GM20431 (cell line): Measurements from ENCODE around the gene ANGEL1.

Experiments
- in situ Hi-C: fragments of 300-500 bp; cut with MseI, MboI; formaldehyde crosslinking; loops from one replicate; pipeline ENCODE4 v1.15.0; 2020; ENCODE audit warnings: low sequenced_read_pairs; ENCODE audit not compliant: unreplicated experiment

ANGEL1 gene, protein sequence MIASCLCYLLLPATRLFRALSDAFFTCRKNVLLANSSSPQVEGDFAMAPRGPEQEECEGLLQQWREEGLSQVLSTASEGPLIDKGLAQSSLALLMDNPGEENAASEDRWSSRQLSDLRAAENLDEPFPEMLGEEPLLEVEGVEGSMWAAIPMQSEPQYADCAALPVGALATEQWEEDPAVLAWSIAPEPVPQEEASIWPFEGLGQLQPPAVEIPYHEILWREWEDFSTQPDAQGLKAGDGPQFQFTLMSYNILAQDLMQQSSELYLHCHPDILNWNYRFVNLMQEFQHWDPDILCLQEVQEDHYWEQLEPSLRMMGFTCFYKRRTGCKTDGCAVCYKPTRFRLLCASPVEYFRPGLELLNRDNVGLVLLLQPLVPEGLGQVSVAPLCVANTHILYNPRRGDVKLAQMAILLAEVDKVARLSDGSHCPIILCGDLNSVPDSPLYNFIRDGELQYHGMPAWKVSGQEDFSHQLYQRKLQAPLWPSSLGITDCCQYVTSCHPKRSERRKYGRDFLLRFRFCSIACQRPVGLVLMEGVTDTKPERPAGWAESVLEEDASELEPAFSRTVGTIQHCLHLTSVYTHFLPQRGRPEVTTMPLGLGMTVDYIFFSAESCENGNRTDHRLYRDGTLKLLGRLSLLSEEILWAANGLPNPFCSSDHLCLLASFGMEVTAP

DNA sequence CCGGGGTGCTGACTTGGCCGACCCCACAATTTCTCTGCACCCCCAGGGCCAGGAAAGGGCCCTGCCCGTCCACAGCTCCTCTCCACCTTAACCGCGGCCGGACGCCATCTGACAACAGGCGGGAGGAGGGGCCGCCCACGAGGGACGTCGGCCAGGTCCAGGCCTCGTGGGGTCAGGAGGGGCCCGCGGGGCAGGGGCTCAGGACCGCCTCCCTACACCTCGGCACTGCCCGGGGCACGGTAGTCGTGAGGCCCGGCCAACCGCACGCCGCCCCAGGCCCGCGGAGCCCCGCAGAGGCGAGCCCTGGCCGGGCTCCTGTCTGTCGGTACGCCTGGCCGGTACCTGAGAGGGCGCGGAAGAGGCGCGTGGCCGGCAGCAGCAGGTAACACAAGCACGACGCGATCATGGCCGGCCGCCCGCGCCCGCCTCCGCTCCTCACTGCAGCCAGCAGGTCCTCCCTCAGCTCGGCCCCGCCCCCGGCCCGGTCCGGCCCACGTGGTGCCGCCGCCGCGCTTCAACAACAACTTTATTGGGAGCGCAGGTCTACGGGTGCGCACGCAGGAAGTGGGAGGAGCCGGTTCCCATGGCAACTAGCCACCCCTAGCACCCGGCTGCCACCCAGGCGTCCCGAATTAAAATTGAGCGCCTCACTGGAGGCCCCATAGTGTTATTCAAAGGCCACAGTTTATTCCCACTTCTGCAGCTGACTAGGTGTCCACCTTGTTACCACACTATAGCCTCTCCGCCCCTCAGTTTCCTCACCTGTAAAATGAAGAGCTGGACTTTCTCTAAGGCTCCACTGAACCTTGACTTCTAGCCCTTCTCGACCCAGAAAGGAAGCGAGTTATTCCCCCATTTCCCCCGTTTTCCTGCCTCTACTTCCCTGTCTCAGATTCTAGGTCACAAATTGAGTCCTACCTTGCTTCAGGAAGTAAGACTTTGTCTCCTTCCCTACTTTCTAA lies at the start of gene ANGEL1:
TSS of gene ANGEL1 (minus strand) at position 461 of the 962 bp plus-strand sequence. CDS start at position 406, 55 bp downstream.
- in situ Hi-C loops = no loop called here

DNA sequence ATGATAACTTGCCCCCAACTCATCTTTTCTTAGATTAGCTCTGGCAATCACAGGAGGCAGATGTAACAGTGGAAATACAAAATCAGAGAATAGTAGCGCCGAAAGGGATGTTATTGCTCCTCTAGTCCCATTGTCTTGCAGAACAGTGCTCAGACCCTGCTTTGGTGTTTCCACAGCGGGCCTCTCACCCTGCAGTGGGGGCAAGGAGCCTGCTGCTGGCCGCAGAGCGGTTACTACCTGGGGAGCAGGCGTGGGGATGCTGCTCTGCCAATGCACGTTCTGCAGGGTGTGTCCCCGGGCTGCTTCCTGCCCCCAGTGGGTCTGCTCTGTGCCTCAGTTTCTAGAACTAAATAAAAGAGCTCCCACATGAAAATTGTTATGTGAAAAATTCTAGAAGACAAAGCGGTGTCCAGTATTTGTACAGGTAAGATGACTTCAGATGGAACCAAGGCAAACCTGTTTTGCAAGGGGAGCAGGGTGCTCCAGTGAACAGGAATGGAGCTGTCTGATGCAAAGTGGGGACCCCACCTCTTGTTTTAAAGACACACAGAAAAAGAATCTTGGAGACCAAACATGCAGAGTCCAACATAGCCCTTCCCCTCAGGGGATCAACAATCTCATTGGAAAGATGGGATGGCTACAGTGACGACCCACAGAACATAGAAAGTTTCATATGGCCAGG lies 49.0 kb upstream of the ANGEL1 start:
- in situ Hi-C loops = no loop called here

- in situ Hi-C loops = no loop called here
These were observed 44.1 kb upstream of the ANGEL1 start for GRCh38 chr14:76856769-76857168.

- in situ Hi-C loops = no loop called here
These were observed 42.4 kb upstream of the ANGEL1 start for GRCh38 chr14:76855066-76855465.

- in situ Hi-C loops = no loop called here
These were observed 36.2 kb upstream of the ANGEL1 start for GRCh38 chr14:76848879-76849278.

GRCh38 chr14:76846331-76847047 lies 33.8 kb upstream of the ANGEL1 start:
- in situ Hi-C loops = no loop called here

DNA sequence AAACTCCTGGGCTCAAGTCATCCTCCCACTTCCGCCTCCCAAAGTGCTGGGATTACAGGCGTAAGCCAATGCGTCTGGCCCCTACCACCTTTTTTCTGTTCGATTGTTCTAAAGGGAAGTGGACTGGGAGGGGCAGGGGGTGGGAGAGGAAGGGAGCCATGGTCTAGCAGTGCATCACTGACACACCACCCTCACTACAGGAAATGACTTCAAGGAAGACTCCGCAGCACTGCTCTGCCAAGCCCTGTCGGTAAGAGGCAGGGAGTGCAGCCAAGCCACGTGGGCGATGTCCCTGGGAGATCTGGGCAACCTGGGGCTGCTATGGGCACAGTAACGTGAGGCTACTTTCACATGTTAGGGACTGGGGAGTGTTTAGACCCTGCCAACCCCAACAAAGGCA lies 31.5 kb upstream of the ANGEL1 start:
- in situ Hi-C loops = no loop called here

- in situ Hi-C loops = no loop called here
These were observed 29.7 kb upstream of the ANGEL1 start for GRCh38 chr14:76842414-76842813.

- in situ Hi-C loops = no loop called here
These were observed 24.8 kb upstream of the ANGEL1 start for GRCh38 chr14:76837524-76837923.

GRCh38 chr14:76836029-76836630 lies 23.4 kb upstream of the ANGEL1 start:
- in situ Hi-C loops = no loop called here

DNA sequence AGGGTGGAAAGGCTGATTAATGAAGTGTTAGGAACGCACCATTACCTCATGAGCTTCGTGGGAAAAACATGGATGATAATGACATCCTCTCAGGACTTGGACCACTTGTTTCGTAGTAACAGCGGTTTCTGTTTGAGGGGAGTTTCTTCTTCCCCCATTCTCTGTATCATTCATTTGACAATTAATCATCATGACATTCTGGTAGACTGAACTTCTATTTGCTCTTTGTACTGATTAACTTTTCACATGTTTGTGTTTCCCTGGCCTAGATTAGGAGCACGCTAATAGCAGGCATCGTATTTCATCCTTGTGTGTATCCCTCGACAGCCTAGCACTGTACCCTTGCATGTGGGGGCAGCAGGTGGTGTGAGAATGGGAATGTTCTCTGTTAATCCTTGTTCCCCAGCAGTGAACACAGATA lies 21.6 kb upstream of the ANGEL1 start:
- in situ Hi-C loops = no loop called here

DNA sequence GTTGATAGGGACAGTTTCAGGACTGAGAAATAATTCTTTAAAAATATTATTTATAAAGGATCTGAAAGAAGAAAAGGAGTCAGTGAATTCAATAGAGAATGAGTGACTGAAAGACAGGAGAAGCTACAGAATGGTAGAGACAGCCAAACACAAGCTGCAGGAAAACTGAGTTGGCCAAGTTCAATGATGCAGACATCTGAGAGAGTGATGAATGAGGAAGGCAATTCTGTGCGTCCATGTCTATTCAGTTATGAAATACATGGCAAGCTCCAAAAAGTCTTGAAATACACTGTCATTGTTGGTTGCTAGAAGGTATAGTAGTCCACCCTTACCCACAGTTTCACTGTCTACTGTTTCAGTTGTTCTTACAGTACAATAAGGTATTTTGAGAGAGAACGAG lies 20.3 kb upstream of the ANGEL1 start:
- in situ Hi-C loops = no loop called here

- in situ Hi-C loops = no loop called here
These were observed 19.9 kb upstream of the ANGEL1 start for GRCh38 chr14:76832503-76832988.

GRCh38 chr14:76830556-76830955 lies 17.9 kb upstream of the ANGEL1 start:
- in situ Hi-C loops = no loop called here

DNA sequence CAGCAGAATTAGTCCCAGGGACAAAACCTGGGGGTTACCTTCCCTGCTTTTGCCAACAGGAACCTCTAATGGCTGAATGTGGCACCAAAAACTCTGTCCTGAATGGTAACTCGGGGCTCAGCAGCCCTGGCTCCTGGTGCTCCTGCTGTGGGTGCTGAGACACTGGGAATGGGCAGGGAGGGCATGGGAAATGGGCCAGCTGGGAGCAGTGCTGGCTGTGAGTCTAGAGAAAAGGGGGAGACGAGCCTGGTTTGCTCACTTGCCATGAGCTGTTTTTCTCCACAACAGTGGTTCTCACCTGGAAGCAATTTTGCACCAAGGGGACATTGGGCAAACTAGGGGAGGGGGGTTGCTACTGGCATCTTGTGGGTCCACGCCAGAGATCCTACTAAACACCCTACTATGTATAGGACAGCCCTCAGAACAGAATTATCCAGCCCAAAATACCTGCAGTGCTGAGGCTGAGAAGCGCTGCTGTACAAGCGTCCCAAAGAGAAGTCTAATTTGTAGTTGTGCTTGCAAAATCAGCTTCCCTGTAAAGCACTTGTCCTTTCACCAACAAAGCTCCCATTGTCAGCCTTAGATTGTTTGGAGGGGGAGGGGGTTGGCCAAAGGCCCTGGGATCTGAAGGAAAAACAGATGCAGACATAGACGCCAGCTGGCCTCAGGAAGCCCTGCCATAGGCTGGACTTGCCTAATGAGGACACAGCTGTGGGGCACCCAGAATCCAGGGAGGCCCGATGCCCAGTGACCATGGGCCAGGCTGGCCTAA lies 17.2 kb upstream of the ANGEL1 start:
- in situ Hi-C loops = no loop called here

GRCh38 chr14:76829013-76829365 lies 16.3 kb upstream of the ANGEL1 start:
- in situ Hi-C loops = no loop called here

- in situ Hi-C loops = no loop called here
These were observed 15.8 kb upstream of the ANGEL1 start for GRCh38 chr14:76828339-76829012.
